Measurements from ENCODE around the gene ALOX5.

ALOX5 gene

DNA sequence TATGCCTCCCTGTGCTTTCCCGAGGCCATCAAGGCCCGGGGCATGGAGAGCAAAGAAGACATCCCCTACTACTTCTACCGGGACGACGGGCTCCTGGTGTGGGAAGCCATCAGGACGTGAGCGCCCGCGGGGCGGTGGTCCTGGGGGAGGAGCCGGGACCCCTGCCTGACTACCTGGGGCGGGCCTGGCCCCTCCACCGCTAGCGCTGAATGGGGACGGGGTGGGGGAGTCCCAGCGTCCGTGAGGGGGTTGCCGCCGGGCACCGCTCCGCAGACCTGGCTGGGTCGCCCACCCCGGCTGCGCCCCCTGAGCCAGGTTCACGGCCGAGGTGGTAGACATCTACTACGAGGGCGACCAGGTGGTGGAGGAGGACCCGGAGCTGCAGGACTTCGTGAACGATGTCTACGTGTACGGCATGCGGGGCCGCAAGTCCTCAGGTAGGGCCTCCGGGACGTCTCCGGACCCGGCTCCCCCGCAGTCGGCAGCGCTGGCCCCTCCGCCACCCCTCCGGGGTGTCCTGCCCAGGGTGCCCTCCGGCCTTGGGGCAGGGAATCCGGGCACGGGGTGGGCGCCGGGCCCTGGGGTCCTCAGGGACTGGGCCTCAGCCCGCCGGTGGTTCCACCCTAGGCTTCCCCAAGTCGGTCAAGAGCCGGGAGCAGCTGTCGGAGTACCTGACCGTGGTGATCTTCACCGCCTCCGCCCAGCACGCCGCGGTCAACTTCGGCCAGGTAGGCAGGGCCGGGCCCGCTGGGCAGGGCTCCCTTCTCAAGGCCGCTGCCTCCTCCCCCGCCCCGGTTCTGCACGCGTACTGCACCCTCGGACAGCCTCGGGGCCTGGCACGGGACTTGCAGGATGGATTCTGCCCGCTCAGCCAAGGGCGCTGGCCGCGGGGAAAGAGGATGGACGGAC lies 69.3 kb downstream of the ALOX5 start:
- no peak for DNase-seq (ENCODE audit: low spot score)

DNA sequence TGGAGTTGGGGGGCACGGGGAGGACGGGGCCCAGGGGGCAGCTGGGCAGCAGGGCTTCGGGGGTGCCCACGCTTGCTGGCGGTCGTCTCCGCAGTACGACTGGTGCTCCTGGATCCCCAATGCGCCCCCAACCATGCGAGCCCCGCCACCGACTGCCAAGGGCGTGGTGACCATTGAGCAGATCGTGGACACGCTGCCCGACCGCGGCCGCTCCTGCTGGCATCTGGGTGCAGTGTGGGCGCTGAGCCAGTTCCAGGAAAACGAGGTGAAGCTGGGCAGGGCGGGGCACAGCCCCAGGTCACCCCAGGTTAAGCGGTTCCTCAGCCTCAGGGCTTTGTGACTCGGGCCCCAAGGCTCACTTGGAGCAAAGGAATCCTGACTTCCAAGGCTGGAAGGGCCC lies 70.0 kb downstream of the ALOX5 start:
- no peak for DNase-seq (ENCODE audit: low spot score)

DNA sequence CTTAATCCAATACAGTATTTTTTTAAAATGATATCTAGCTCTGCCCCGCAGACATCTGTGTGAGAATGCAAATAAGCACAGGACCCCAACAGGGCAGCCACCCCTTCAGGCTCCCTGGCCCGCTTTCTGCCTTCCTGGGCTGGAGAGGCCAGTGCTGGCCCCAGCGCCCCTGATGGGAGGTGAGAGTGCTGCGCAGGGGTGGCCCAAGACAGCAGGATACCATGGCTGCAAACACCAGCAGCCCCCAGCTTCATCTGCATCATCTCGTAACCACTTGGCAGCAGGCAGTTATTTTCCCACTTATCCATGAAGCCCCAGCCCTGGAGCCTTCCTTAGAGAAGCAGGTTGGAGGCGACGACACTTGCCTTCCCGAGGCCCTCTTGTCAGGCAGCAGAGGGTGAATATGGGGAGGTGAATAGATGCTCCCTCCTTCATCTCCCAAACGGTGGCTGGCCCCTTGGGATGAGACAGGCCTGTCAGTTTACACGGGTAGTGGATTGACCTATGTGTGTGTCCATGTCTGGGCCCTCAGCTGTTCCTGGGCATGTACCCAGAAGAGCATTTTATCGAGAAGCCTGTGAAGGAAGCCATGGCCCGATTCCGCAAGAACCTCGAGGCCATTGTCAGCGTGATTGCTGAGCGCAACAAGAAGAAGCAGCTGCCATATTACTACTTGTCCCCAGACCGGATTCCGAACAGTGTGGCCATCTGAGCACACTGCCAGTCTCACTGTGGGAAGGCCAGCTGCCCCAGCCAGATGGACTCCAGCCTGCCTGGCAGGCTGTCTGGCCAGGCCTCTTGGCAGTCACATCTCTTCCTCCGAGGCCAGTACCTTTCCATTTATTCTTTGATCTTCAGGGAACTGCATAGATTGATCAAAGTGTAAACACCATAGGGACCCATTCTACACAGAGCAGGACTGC lies 71.2 kb downstream of the ALOX5 start:
- DNase-seq (ENCODE audit: low spot score): no peak

DNA sequence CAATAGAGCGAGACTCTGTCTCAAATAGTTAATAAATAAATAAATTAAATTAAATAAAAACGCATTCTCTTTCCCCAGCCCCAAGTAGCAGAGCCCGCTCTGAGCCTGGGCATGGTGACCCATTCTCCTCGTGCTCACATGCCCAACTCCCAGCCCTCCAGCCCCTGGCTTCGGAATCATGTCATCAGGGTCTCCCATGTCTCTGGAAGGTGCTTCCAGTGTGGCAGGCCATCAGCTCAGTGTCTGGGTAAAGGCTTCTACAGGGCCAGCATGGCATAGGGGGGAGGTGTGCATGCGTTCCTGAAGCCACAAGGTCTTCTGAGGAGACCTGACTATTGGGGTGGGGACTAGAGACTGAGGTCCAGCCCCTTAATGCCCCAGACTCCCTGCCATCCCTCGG lies 72.8 kb downstream of the ALOX5 start:
- DNase-seq (ENCODE audit: low spot score): no peak

DNA sequence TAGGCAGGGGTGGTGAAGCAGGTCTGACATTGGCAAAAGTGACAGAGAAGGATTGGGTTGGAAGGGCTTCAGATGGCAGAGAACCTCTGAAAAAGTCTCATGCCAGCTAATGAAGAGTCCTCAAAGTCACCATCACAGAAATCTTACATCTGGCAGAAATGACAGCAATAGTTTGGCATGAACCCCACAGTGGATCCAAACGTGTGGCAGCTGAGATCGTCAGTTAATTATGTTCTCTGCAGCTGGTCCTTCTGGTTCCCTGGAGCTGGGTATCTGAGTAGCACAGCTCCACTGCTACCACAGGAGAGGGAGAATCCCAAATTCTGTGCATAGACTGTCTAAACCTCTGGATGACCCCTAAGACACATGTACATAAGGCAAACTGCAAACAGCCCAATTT lies 73.4 kb downstream of the ALOX5 start:
- DNase-seq (ENCODE audit: low spot score): no peak

DNA sequence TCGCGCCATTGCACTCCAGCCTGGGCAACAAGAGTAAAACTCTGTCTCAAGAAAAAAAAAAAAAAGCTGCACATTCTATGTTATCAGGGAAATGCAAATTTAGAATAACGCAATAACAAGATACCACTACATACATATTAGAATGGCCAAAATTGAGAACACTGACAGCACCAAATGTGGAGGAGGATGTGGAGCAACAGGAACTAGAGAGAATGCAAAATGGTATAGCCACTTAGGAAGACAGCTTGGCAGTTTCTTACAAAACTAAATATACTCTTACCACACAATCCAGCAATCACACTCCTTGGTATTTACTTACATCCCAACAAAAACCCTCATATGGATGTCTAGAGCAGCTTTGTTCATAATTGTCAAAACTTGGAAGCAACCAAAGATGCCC lies 76.8 kb downstream of the ALOX5 start:
- DNase-seq (ENCODE audit: low spot score): no peak

DNA sequence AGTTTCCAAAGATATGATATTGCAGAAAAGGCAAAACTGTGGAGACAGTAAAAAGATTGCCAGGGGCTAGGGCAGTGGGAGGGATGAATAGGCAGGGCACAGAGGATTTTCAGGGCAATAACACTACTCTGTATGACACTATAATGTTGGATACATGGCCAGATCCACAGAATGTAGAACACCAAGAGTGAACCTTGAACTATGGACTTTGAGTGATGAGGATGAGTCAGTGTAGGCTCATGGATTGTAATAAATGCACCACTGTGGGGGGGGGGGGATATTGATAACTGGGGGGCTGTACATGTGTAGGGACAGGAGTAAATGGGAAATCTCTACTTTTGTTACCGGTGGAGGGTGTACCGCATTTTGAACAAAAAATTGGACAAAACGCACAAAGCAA lies 77.4 kb downstream of the ALOX5 start:
- no peak for DNase-seq (ENCODE audit: low spot score)

DNA sequence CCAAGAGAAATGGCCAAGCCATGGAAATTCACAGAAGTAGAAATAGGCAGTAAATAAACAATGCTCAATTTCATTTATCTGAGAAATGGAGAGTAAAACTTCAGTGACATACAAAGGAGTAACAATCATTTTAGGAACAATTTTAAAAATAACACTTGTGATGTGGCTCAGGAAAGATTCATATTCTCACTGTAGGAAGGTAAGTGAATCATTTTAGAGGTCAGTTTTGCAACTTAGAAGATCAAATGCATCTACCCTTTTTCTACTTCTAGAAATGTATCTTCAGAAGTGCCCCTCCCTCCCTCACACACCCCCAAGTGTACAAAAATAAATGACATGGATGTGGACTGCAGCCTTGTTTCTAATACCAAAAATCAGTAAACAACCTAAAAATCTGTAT lies 78.3 kb downstream of the ALOX5 start:
- DNase-seq (ENCODE audit: low spot score): no peak

DNA sequence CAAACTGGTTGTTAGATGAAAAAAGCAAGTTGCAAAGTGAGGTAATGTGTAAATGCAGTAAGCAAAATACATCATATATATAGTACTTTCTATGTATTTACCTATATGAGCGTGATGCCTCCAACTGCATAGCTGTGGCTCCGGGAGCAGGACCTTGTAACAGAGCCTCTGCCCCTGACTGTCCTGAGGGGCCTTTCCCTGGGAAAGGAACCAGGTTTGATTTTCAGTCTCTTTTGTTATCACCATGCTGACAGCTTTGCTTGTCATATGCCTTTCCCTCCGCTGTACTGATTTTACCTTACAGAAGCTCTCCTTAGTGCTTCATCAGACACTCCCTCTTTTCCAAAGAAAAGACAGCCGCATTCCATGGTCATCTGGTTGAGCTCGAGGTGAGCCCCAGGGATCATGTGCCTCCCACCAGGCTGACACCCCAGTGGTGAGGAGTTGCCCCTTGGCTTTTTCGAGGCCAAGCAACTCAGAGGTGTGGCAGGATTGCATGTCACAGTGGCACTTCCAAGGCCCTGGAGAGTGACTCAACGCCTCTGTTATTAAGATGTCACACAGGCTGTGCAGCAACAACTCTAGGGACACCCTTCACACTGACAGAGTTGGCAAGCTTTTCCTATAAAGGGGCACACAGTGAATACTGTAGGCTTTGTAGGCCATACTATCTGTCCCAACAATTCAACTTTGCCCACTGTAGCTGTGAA lies 78.9 kb downstream of the ALOX5 start:
- DNase-seq (ENCODE audit: low spot score): no peak

DNA sequence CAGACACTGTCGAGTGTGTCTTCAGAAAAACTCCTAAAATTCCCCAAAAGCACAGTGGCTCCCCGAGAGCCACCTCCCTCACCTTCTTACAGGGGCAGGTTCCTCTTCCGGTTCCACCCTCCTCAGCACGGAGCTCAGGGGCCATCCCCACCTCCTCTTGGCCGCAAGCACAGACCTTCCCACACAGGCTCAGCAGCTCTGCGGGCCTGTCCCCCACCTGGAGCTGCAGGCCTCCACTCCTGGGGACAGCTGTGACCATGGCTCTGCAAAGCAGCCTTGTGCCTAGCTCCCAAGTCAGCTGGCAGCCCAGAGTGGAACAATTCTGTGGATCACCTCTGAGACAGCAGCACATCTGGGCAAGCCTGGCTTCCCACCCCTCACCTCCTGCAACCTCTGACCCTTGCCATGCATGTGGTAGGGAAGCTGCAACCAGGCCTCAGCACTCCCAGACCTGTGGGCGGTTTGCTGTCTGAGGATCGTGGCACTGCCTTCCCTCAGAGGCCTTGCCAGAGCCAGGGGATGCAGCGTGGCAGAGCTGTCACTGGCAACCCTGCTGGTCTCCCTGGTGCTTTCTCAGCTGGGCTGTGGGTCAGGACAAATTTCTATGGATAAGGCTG lies 79.7 kb downstream of the ALOX5 start:
- DNase-seq (ENCODE audit: low spot score): no peak

DNA sequence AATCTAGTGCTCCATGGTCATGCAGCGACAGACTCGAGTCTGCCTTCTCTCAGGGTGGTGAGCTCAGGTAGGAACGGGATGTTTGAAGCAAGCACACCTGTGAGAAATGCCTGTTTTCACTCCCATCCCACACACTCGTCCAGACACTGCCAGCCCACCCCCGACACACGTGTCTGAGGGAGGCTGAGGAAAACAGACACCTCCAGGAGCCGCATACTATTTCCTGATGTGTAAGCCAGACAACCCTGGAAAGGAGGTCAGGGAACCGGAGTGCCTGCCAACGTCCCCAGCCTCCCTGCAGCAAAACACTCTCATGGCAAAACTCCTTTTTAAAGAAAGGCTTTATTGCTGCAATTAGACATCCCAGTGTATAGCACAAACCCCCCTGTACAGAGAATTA lies 80.2 kb downstream of the ALOX5 start:
- DNase-seq (ENCODE audit: low spot score): no peak

DNA sequence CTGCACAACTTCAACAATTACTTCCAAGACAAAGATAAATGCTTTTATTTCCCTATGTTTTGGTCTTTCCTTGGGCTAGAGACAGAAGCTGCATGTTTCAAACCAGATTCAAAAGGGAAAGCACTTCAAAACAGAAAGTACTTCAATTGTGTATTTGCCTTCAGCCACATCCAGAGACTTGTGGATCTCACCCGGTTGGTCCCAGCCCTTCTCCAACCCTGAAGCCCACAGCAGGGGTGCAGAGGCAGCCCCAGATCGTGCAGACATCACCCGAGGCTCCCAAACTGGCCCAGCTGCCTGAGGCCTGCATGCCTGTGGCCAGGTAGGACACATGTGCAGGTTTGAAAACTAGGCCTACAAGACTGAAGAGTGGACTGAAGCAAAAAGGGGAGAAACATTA lies 80.8 kb downstream of the ALOX5 start:
- DNase-seq (ENCODE audit: low spot score): no peak

DNA sequence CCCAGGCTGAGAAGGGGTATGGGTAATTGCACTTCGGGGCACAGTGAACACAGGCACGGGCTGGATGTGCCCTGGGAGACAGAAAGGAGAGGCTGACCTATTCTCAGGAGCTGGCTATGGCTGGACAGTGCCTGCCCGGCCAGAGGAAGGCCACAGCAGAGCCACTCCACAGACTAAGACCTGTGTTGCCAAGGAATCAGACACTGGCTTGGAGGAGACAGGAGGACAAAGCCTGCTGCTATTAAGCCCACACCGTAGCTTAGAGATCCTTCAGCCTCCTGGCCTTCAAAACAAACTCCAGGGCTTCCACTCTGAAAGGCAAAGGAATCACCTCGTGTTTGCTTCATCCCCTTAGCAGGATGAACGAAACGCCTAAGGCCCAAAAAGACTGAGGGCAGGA lies 82.2 kb downstream of the ALOX5 start:
- DNase-seq (ENCODE audit: low spot score): no peak

DNA sequence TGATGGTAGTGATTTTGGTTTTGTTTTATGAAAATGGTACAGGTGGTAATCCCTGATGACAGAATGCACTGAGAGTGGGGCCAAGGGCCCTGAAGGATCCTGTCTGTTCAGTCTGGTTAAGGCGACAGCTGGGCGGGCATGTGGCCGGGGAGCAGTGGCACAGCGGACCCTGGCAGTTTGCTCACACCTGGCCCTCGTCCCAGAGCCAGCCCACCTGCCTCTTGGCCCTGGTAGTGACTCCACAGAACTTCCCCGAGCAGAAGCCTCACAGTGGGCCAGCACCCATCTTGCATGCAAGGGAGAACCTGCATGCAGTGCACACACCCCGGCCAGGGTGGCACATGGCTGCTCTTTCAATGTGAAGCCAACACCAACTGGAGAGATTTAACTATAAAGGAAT lies 82.8 kb downstream of the ALOX5 start:
- DNase-seq (ENCODE audit: low spot score): no peak

DNA sequence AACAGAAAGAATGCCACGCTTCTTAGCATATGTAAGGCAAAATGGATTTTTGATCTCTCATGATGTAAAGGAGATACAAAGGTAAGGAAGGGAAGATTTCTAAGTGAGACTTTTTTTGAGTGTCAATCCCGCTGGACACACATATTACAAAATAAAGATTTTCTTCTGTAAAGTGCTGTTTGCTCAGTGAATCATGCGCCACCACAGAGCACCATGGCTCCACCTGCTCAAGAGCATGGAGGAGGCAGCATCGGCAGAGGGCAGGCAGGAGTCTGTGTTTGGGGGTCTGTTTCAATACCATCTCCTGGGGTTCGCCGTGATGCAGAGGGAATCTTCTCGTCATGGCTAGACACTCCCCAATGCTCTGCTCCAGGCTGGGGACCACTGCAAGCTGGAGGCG lies 83.5 kb downstream of the ALOX5 start:
- no peak for DNase-seq (ENCODE audit: low spot score)

DNA sequence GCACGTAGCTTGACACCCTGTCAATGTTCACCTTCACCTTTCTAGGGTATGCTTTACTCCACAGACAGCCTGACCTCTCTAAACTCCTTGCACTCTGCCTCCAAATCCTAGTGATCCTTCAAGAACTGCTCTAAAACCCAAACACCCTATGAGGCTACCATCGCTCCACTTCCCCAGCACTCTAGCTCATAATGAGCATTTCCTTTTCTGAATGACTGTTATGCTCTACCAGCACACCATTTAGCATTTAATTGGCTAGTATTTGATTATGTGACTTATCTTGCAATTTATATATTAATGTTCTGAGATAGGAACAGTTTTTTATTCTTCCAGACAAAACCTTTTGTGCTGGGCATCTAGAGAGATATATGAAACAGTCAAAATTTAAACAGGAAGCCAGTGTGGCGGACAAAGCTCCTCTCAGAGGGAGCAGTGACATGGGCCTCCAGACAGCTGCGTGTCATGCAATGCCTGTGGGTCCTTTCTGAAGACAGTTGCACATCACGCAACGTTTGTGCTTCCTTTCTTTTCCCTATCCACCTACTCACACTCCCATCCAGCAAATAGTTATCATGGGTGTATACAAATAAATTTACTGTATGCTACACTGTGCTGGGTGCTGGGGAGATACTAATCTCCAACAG lies 86.3 kb downstream of the ALOX5 start:
- DNase-seq (ENCODE audit: low spot score): peak; percentile 2

DNA sequence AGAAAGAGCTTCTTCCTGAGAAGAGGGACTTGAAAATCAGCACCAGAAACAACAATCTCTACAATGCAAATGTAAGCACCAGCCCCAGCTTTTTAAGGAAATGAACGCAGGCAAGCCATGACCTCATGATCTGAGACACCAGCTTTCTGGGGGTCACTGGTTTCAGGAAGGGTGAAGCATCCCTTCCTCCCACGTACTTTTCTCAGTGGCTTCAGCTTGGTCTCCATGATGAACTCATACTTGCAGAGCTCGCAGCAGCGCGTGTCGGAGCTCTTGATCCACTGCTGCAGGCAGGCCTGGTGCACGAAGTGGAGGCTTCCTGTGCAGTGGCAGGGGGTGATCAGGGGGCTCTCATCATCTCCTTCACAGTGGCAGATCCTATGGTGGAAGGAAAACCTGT lies 87.0 kb downstream of the ALOX5 start:
- no peak for DNase-seq (ENCODE audit: low spot score)

DNA sequence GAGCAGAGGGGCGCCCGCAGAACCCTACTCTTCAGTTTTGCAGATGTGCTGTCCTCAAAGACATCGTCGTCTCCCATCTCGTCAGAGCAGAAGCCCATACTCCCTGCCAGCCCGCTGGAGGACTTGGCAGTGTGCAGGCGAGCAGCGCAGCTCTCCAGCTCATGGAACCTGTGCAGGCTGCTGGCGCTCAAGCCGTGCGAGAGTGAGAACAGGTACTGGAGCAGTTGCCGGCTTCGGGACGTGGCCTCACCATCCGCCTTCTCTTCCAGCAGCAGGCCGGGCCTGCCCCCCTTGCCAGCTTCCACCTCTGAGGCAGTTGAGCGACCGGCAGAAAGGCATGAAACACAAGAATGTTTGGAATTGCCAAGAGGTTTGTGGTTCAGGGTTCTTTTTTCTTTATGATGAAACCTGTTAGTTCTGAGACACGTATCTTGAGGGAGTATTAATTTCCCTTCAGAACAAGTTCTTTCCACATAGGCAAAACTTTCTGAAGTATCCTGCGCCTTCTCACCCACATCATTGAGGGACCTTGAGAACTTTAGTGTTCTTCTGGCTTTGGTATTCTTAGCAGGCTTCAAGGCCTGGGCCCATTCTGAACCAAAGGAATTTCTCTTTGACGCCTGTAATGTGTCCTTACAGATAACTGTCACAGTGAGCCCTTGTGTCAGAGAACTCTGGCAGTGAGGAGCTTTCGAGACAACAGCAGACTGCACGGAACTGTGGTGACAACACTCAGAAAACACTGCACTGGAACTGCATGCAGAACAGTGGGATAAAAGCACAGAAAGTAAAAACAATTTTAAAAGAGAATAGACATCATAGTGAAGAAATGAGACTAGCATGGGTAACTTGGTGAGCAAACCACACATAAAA lies 89.5 kb downstream of the ALOX5 start:
- DNase-seq (ENCODE audit: low spot score): no peak

DNA sequence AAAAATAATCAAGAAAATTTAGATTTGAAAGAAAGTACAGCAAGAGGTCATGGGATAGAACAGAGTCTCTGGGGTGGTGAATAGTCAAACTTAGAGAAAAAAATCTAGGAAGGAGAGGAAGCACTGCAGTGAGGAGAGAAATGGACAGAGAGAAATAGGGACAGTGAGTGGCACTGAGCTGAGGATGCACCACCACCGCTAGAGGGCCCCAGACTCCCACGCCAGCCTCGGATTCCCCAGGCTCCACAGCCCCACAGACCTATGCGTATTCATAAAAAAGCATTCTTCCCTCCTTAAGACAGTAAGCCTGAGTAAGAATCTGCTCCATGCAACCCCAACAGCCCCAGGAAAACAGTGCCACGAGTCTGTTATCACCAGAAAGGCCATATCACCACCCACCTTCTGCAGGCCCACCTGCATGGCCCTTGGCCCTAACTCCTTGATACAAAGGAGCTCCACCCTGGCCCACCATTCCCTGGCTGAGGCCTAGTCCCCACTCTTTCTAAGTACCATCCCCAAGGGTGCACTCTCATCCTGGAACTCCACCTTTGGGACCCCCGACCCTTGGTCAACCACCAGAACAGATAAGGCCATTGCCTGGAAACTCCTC lies 91.0 kb downstream of the ALOX5 start:
- peak; percentile 93 for DNase-seq (ENCODE audit: low spot score)

DNA sequence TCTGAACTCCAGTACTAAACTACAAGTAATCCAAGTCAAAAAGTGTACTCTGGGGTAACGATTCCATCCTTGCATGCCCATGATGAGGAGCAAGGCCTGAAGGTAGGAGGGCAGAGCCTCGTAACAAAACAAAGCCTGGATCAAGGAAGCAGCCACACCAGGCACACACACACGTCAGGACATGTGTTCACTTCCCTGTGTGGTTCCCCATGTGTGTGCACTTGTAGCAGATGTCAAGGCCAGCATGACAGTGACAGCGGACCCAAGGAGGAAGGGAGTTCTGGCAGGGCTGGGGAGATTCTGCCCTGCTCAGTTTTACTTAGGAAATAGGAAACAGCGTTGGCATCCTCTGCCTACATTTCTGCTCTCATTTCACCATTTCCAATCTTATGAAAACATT lies 92.8 kb downstream of the ALOX5 start:
- DNase-seq (ENCODE audit: low spot score): no peak
